Breast epithelium (tissue), 3 donors: ENCODE data around the gene CHP1.
"Not testable (repeated sequence)": the region's sequence is repeated elsewhere in the genome, so short reads cannot be mapped to it uniquely, and the experiment has no call there.

Experiments
- POLR2A ChIP-seq: fragments of 450-650 bp; IDR thresholded peaks from one replicate; pipeline ENCODE4 v1.6.1; 2016; ENCODE audit warnings: antibody characterized with exemption, mild to moderate bottlenecking, moderate library complexity
- POLR2AphosphoS5 ChIP-seq, 3 donors: sonication (generic); formaldehyde crosslinking; IDR thresholded peaks; one replicate each; pipeline ENCODE4 v1.6.1; 2017; ENCODE audit warnings: antibody characterized with exemption in 3 of 3
- TF ChIP-seq, protein P1 (sequence below), 3 donors: fragments of 450-650 bp; IDR thresholded peaks; one replicate each; pipeline ENCODE4 v1.5.1; 2016 to 2017; ENCODE audit warnings: antibody characterized with exemption in 3 of 3, mild to moderate bottlenecking in 3 of 3, moderate library complexity in 3 of 3

GRCh38 chr15:41235228-41235627 lies 4.2 kb downstream of the CHP1 start:
- TF ChIP-seq, protein P1, sequence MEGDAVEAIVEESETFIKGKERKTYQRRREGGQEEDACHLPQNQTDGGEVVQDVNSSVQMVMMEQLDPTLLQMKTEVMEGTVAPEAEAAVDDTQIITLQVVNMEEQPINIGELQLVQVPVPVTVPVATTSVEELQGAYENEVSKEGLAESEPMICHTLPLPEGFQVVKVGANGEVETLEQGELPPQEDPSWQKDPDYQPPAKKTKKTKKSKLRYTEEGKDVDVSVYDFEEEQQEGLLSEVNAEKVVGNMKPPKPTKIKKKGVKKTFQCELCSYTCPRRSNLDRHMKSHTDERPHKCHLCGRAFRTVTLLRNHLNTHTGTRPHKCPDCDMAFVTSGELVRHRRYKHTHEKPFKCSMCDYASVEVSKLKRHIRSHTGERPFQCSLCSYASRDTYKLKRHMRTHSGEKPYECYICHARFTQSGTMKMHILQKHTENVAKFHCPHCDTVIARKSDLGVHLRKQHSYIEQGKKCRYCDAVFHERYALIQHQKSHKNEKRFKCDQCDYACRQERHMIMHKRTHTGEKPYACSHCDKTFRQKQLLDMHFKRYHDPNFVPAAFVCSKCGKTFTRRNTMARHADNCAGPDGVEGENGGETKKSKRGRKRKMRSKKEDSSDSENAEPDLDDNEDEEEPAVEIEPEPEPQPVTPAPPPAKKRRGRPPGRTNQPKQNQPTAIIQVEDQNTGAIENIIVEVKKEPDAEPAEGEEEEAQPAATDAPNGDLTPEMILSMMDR (IDR thresholded peaks at IDR 0.05): not testable (repeated sequence)
- TF ChIP-seq POLR2AphosphoS5 (IDR thresholded peaks at IDR 0.05); POLR2A: not testable (repeated sequence)
